ENCODE data around the gene FOXQ1.
"Not testable (repeated sequence)": the region's sequence is repeated elsewhere in the genome, so short reads cannot be mapped to it uniquely, and the experiment has no call there.

Gene FOXQ1

DNA sequence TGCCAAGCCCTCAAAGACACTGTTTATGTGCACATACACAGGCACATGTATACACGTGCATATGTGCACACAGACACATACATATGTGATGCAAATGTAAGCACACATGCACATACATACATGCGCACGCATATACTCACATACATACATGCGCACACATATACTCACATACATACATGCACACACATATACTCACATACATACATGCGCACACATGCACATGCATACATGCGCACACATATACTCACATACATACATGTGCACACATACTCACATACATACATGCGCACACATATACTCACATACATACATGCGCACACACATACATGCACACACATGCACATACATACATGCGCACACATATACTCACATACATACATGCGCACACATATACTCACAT lies 20.5 kb upstream of the FOXQ1 start:
- no peak for FAIRE-seq

DNA sequence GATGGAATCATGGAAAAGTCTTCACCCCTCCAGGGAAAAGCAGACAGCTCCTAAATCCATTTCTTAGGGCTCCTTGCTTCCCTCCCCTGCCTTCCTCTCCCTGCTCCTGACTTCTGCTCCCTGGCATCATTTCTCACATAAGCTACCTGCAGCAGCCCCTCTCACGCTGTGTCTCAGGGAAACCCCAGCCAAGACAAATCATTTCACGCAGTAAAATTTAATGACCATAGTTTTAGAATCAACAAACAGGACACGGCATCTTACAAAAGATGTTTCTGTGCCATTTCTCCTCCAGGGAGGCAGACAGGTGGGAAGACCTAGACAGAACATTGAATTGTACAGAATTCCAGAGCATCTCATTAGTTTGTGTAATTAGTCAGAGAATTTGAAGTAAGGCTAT lies 16.5 kb upstream of the FOXQ1 start:
- no peak for FAIRE-seq

DNA sequence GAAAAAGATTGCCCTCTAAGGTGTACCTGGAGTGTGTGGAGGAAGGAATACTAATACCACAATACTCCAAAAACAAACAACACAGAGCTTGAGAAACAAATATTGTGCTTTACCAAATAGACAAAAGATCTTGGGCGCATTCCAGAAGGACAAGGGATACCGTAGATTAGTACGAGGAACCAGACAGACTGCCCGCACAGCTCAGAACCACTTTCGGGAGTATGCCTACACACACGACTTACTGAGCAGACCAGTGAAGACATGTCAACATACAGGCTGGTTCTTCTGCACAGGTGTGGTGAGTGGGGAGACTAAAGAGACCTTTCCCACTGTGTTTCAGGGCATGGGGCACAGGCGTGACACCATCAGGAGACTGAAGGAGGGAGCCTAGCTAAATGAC lies 15.8 kb upstream of the FOXQ1 start:
- no peak for FAIRE-seq

DNA sequence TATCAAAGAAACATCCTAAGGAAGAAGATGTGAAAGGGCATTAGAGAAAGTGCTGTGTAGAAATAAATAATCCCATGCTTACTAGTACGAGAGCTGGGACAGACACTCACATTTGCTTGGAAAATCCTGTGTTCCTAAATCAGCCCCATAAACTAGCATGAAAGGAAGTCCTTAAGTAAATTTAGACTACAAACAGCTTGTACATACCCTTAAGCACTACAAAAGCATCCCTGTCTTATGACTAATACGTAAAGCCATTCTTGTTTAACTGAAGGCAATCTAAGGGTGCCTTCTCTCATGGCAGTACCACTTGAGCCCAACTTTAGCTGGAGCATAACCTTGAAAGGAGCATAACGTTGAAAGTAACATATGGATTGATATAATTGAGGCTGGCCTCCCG lies 15.4 kb upstream of the FOXQ1 start:
- FAIRE-seq: no peak

DNA sequence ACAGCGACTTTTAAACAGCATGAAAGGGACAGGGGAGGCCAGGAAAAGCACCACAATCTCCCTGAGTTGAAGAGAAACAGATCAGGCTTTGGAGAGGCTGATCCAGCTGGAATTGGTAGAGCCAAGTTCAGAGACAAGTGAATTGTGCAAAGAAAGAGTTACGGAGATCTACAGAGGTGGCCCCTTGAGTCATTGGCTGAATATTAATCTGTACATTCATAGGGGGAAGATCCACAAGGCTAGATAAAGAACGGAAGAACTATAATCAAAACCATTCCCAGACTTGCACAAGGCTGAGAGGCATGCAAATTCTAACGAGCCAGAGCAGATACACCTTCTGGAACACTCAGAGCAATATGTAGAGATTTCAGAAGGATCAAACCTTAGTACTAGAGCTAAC lies 14.2 kb upstream of the FOXQ1 start:
- no peak for FAIRE-seq

DNA sequence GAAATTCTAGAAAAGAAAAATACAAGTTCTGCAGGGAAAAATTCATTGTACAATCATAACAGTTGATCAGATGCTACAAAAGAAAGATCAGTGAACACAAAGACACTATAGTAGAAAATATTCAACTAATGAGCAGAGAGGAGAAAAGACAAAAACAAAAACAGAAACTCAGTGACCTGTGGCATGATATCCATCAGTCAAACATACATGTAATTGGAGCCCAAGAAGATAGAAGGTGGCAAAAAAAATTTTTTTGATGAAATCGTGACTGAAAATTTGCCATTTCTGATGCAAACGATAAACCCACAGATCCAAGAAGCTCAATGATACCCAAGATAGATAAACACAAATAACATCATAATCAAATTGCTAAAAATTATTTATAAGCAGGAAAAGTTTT lies 13.1 kb upstream of the FOXQ1 start:
- FAIRE-seq: no peak

DNA sequence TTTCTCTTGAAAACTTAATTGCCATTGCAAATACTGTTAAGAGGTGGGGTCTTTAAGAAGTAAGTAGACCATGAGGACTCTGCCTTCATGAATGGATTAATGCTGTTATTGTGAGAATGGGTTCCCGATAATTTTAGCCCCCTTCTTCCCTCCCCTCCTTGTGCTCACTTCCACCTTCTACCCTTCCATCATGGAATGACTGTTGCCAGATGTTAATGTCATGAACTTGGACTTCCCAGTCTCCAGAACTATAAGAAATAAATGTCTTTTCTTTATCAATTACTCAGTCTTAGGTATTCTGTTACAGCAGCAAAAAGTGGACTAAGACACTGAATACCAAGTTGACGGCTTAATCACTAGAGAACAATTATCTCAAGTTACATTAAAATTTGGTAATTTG lies 5.8 kb upstream of the FOXQ1 start:
- FAIRE-seq: no peak

DNA sequence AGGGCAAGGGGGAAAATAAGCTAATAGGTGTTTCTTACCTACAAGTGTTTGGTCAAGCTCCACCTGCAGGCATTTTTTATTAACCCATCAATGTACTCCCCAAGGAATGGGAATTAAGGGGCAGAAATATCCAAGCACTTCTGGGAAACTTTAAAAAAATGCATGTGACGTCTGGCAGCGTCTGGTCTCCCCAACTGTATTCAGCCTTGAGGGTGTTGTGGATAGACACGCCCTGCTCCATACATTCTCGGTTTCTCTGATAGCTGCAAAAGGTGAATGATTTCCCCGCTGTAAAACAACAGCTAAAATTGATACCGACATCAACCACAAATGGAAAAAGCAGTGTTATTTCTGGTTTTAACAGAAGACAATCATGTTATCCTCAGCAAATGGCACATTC lies 2.5 kb upstream of the FOXQ1 start:
- FAIRE-seq: no peak

DNA sequence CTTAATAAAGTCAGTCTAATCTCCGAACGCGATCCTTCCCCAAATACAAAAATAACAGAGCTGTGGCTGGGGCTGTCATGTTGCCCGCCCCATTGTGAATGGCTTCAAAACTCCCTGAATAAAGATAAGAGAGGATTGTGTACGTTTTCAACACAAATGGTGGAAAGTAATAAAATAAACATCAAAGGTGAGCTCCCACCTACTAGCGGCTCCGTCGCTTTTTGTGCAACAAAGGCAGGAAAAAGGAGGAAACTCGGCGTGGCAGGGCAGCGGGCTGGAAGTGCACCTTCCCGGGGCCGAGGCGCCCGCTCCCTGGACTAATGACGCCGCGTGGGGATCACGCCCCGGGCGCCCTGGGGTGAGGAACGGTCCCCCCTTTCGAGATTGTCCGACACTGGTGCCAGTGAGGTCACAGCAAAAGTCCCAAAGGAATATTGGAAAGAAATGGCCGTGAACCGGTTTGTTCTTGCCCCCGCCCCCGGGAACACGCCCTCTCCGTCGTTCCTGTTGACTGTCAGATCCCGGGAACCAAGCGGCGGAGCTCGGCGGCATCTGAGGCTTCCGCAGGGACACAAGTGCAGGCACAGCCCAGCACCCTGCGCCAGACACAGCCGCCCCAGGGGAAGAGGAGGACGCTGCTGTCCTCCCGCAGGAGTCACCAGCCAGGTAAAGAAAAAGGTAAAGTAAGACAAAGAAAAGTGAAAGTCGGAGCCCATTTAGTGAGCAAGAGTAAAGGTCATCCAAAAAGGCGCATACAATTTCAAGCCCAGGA lies 1.1 kb upstream of the FOXQ1 start:
- FAIRE-seq: no peak

DNA sequence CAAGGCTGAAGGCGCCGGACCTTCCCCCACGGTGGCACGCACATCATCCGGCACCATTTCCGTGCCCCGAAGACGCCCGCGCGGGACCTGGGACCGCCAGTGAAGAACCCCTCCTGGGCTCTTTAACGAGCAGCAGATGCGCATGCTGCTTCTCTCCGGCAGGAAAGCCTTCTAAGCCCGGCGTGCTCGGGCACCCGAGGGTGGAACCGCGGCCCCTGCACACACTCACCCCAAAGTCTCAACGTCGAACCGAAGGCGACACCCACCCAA lies 240 bp downstream of the FOXQ1 start:
- no peak for FAIRE-seq

DNA sequence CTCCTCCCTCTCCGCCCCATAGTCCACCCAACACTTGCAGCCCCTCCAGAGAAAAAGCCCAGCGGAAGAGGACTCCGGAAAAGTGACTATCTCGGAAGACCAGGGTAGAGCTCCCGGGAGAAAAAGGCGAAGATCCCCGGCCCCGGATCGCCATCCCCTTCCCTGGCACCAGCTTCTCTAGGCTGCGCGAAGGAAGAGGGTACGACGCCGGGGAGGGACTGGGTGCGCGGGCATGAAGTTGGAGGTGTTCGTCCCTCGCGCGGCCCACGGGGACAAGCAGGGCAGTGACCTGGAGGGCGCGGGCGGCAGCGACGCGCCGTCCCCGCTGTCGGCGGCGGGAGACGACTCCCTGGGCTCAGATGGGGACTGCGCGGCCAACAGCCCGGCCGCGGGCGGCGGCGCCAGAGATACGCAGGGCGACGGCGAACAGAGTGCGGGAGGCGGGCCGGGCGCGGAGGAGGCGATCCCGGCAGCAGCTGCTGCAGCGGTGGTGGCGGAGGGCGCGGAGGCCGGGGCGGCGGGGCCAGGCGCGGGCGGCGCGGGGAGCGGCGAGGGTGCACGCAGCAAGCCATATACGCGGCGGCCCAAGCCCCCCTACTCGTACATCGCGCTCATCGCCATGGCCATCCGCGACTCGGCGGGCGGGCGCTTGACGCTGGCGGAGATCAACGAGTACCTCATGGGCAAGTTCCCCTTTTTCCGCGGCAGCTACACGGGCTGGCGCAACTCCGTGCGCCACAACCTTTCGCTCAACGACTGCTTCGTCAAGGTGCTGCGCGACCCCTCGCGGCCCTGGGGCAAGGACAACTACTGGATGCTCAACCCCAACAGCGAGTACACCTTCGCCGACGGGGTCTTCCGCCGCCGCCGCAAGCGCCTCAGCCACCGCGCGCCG lies 822 bp downstream of the FOXQ1 start:
- FAIRE-seq: no peak

DNA sequence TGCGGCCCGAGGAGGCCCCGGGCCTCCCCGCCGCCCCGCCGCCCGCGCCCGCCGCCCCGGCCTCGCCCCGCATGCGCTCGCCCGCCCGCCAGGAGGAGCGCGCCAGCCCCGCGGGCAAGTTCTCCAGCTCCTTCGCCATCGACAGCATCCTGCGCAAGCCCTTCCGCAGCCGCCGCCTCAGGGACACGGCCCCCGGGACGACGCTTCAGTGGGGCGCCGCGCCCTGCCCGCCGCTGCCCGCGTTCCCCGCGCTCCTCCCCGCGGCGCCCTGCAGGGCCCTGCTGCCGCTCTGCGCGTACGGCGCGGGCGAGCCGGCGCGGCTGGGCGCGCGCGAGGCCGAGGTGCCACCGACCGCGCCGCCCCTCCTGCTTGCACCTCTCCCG lies 1.5 kb downstream of the FOXQ1 start:
- FAIRE-seq: no peak

DNA sequence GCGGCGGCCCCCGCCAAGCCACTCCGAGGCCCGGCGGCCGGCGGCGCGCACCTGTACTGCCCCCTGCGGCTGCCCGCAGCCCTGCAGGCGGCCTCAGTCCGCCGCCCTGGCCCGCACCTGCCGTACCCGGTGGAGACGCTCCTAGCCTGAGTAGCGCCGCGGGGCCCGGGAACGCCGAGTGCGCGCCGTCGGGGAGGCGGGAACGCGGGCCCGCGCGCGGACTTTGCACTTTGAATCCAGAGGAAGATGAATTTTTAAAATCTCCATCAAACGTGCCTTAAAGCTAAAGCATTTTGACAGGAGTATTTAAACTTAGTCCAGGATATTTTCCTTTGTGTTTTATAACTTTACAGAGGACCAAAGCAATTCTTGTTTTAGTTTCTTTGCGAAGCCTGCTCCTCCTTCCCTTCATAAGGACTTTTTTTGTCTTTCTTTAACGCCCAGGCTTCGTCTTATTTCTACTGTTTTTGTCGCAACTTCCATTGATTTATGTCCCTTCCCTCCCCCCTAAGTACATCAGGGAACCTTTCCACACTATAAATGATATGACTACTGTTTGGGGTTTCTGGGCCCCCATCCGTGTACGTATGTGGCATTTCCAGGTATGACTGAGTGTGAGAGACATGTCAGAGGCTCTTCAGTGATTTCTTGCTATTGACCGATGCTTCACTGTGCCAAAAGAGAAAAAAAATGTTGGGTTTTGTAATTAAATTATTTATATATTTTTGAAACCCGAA lies 2.0 kb downstream of the FOXQ1 start:
- FAIRE-seq: no peak

DNA sequence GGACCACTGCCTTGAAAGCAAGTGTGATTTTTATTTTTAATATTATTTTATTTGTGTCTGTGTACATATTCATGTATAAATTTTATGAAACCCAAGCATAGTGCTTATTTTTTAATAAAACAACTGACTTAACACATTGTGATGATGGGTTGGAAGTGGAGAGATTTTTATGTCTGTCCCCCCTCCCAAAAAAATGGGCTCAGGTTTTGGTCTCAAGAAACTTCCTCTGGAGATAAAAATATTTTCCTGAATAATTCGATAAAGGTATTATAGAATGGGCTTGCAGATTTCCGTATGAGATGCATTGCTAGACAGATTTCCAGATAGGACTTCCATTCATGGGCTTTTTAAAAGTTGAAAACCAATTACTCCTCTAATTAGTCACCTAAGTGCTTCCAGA lies 2.7 kb downstream of the FOXQ1 start:
- no peak for FAIRE-seq

DNA sequence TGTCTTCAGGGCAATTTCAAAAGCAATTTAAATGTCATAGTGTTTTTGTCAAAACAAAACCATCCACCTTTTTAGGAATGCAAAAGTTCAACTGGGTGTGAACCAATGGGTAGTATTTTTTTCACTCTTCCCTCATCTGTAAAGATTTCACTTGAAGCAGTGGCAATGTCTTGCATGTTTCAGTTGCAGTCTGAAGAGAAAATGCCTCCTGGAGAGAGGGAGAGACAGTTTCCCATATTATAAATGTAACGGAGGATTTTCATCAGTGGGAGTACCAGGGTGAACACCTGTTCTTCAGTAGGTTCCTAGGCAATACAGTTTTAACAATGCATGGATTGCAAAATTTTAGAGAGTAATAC lies 3.3 kb downstream of the FOXQ1 start:
- FAIRE-seq: no peak

DNA sequence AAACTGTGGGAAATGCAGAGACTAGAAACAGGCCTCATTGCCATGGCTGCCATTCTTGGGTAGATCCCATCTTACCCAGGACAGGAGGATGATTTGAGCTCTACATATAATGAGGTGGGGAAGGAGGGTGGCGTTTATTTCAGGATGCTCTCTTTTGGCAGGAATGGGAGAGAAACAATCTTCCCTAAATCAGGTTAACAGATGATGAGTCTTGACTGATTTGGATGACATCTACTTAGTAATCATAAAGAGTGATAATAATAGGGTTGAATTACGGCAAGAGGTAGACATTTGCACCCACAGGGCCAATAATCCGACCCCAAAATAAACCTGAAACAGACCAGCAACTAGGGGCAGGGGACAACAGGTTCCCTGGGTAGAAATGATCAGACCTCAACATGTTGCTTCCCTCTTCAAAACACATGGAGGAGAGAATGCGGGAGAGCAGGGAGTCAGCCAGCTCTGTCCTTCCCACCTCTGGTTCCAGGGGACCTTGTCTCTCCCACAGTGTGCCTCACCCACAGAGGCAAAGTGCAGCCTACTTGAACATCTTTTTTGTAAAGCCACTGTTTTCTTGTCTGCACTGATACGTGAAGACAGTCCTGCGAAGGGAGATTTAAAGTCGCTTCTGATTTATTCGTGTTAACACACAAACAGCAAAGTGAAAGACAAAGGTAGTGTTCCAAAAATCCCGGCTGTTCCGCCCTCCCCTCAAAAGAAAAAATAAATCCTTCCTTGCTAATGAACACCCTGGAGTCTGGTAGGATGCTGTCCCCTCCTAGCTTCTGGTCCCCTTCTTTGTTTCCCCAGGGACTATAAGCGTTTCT lies 3.9 kb downstream of the FOXQ1 start:
- FAIRE-seq: no peak

DNA sequence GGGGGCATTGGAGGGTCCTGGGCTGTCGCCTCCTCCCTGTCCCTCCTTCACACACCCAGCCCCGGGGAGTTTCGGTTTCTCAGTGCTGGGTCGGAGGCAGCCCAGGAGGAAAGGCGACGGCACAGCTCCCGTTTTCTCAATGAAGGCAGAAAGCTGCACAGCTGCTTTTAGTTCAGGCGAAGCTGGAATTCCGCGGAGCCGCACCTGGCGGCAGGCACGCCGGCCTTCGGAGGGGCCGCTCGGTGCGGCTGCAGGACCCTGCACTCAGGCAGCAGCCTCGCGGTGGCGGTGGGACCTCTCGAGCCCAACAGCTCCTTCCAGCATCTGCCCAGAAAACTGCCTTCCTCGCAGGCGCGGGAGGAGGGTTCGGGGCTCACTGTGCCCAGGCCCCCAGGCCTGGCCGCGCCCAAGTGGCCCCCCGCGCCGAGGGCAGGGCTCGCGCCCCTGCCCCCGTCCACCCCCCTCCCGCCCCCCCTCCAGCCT lies 4.6 kb downstream of the FOXQ1 start:
- no peak for FAIRE-seq

DNA sequence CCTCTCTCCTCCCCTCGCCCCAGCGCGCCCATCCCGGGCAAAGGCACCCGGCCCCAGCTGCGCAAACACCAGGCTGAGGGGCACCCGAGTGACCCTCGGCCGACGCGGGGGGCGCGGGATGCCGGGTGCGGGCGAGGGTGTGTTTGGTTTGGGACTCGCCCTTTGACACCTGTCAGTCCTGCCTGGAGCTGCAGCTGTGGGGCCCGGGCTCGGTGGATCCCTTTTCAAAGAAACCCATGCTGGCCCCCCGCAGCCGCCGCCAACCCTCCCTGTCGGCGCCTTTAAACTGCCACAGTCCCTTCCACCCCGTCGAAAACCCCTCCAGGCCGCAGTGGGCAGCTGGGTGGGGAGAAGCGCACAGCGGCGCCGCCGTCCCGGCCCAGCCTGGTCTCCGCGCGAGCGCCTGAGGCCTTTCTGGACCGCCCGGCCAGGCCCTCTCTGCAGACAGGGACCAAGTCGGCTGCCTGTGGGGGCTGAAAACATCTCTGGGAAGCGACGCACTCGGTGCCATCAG lies 5.5 kb downstream of the FOXQ1 start:
- FAIRE-seq: no peak

DNA sequence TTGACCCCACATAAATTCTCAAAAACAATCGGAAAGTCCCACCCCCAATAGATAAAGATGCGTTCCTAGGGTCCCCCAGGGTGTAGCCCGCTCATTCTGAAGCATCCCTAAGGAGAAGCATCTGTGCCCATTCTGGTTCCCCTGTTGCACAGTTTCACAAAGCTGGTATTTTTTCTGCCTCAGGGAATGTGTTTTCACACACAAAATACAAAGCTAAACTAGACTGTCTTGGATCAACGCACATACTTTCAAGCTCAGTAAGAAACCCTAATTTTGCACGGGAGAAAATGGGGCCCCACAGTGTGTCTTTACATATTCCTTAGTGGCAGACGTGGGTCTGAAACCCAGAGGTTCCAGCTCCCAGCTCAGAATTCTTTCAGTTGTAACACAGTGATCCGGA lies 6.1 kb downstream of the FOXQ1 start:
- FAIRE-seq: no peak

DNA sequence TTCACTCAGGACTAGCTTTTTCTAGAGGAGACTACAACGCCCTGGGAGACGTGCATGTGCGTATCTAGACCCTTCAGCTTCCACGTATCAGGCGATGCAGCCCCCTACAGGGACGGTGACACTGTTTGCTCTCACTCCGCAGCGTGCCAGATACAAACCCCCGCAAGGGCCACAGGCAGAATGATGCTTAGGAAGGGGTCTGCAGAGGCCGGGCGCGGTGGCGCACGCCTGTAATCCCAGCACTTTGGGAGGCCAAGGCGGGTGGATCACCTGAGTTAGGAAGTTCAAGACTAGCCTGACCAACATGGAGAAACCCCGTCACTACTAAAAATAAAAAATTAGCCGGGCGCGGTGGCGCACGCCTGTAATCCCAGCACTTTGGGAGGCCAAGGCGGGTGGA lies 6.7 kb downstream of the FOXQ1 start:
- not testable (repeated sequence) for FAIRE-seq

DNA sequence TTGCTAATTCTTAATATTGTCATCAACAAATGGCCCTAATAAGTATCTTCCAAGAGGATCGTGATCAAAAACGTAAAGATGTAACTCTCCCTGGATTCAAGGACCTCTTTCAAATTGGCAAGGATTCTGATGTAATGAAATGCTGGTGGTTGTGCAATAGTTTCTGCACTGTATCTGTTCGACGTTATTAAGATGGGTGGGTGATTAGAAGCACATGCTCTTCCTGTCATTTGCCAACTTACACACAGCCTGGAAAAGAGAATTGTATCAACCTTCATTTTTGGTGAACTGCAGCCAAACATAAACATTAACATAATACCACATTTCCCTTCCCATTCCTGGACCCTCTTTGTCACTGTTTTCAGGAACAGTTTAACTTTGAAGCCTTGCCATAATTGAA lies 9.8 kb downstream of the FOXQ1 start:
- no peak for FAIRE-seq

DNA sequence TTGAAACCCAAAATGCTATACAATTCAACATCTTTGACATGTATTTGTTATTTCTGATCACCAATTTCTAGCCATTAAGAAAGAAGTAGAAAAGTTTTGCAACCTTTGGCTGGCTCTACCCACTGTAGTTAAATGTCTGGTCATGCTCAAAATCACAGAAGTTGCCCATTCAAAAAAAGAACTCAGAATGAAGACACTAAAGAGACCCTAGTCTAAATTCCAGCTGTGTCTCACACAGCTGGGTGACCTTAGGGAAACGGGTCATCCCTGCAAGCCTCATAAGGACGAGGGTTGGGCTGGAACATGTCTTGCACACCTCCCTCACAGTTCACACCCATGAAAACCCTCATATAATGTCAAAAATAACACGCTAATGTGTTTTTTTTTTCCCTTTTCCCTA lies 10.3 kb downstream of the FOXQ1 start:
- FAIRE-seq: no peak

DNA sequence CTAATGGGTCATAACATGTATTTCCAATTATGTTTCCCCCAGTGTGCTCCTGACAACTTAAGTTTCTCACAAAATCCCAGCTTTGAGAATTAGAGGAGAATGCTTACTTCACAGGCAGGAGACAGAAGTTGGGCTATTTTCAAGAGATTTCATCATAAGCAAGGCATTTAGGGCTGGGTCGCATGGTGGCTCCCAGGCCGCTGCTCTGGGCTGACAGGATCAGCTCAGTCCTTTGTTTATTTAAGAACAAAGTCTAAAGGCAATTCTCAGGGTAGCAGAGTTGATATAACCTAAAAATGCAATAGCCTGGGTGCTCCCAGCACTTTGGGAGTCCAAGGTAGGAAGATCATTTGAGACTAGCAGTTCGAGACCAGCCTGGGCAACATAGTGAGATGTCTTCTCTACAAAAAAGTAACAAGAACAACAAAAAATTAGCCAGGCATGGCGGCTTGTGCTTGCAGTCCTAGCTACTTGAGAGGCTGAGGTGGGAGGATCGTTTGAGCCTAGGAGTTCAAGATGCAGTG lies 10.9 kb downstream of the FOXQ1 start:
- FAIRE-seq: no peak

Measured in islet of Langerhans (tissue), 1 donor.